GM23248 (cell line): ENCODE measurements around the gene TSC22D1. TPM values are rescaled to one million over a fixed set of nuclear protein-coding genes. Genes with fewer than 3 reads are reported as not detected.

Source experiments
- DNase-seq: peaks from one replicate; pipeline ENCODE4 v3.0.0-alpha.2; 2015
- H2AFZ ChIP-seq: fragments of 200-600 bp; sonication (generic); 2 replicates; pipeline ENCODE4 v1.6.1; 2016; ENCODE audit warnings: antibody characterized with exemption
- H3F3A ChIP-seq: fragments of 200-600 bp; sonication (generic); 2 replicates; pipeline ENCODE4 v1.6.1; 2016; ENCODE audit warnings: mild to moderate bottlenecking, antibody characterized with exemption, mixed run types; ENCODE audit not compliant: insufficient read depth
- H3K27ac ChIP-seq: fragments of 200-600 bp; sonication (generic); 2 replicates; pipeline ENCODE4 v1.5.1; 2016; ENCODE audit warnings: mild to moderate bottlenecking
- H3K27me3 ChIP-seq: fragments of 200-600 bp; sonication (generic); replicated peaks from 2 replicates; pipeline ENCODE4 v1.6.1; 2016; ENCODE audit warnings: mild to moderate bottlenecking; ENCODE audit not compliant: insufficient read depth
- H3K36me3 ChIP-seq: fragments of 200-600 bp; sonication (generic); 2 replicates; pipeline ENCODE4 v1.6.1; 2016; ENCODE audit warnings: low read depth, mild to moderate bottlenecking
- H3K4me1 ChIP-seq: fragments of 200-600 bp; sonication (generic); 2 replicates; pipeline ENCODE4 v1.6.1; 2016; ENCODE audit warnings: mild to moderate bottlenecking; ENCODE audit not compliant: insufficient read depth
- H3K4me2 ChIP-seq: fragments of 200-600 bp; sonication (generic); one replicate; pipeline ENCODE4 v1.6.1; 2016; ENCODE audit warnings: mild to moderate bottlenecking; ENCODE audit not compliant: unreplicated experiment
- H3K4me3 ChIP-seq: fragments of 200-600 bp; sonication (generic); 2 replicates; pipeline ENCODE4 v1.5.1; 2016; ENCODE audit warnings: mild to moderate bottlenecking
- H3K79me2 ChIP-seq: fragments of 200-600 bp; sonication (generic); 2 replicates; pipeline ENCODE4 v1.6.1; 2016; ENCODE audit warnings: mild to moderate bottlenecking; ENCODE audit not compliant: insufficient read depth
- H3K9ac ChIP-seq: fragments of 200-600 bp; sonication (generic); 2 replicates; pipeline ENCODE4 v1.6.1; 2016; ENCODE audit warnings: mild to moderate bottlenecking
- H3K9me2 ChIP-seq: fragments of 200-600 bp; sonication (generic); 2 replicates; pipeline ENCODE4 v1.6.1; 2016; ENCODE audit warnings: mixed run types, mild to moderate bottlenecking, moderate library complexity; ENCODE audit not compliant: insufficient read depth
- H3K9me3 ChIP-seq: fragments of 200-600 bp; sonication (generic); one replicate; pipeline ENCODE4 v1.6.1; 2017; ENCODE audit warnings: low read depth
- H4K20me1 ChIP-seq: fragments of 200-600 bp; sonication (generic); 2 replicates; pipeline ENCODE4 v1.6.0; 2016; ENCODE audit not compliant: insufficient read depth
- EZH2 ChIP-seq: fragments of 200-600 bp; sonication (generic); IDR thresholded peaks from 2 replicates; pipeline ENCODE4 v1.6.1; 2018; ENCODE audit warnings: antibody characterized with exemption, mild to moderate bottlenecking; ENCODE audit not compliant: insufficient read depth, poor library complexity, severe bottlenecking
- EZH2phosphoT487 ChIP-seq: fragments of 200-600 bp; sonication (generic); IDR thresholded peaks from 2 replicates; pipeline ENCODE4 v1.6.1; 2018; ENCODE audit warnings: antibody characterized with exemption, moderate library complexity, mild to moderate bottlenecking, low read depth; ENCODE audit not compliant: insufficient read depth
- WGBS, 2 experiments: methylation state at CpG; one replicate each; pipeline ENCODE4 v1.1.6; 2015 to 2017; ENCODE audit warnings: low lambda C conversion rate in 2 of 2, low coverage in 1 of 2; ENCODE audit errors: missing lambda C conversion rate in 2 of 2; 5-methylcytosine and 5-hydroxymethylcytosine counted together
- in situ Hi-C: fragments of 300-500 bp; cut with MboI; formaldehyde crosslinking; loops from 2 replicates; pipeline ENCODE4 v1.15.0; 2020
- polyA plus RNA-seq: library from polyadenylated mRNA; unstranded; fragments of >200 nt; fragmentation: Nextera tagmentation; extraction: Ambion mirVana; gene quantifications from 2 replicates; pipeline ENCODE4 v1.2.1, GENCODE V29; 2016
- total RNA-seq: library from RNA; depleted of rRNA; stranded (reverse); fragments of >200 nt; shearing (Covaris generic); gene quantifications from 2 replicates; pipeline ENCODE4 v1.2.3, GENCODE V29; 2014

TSC22D1 gene
- total and polyA plus RNA-seq, 2 experiments from 2014 or later: 31.3 to 60.6 TPM

DNA sequence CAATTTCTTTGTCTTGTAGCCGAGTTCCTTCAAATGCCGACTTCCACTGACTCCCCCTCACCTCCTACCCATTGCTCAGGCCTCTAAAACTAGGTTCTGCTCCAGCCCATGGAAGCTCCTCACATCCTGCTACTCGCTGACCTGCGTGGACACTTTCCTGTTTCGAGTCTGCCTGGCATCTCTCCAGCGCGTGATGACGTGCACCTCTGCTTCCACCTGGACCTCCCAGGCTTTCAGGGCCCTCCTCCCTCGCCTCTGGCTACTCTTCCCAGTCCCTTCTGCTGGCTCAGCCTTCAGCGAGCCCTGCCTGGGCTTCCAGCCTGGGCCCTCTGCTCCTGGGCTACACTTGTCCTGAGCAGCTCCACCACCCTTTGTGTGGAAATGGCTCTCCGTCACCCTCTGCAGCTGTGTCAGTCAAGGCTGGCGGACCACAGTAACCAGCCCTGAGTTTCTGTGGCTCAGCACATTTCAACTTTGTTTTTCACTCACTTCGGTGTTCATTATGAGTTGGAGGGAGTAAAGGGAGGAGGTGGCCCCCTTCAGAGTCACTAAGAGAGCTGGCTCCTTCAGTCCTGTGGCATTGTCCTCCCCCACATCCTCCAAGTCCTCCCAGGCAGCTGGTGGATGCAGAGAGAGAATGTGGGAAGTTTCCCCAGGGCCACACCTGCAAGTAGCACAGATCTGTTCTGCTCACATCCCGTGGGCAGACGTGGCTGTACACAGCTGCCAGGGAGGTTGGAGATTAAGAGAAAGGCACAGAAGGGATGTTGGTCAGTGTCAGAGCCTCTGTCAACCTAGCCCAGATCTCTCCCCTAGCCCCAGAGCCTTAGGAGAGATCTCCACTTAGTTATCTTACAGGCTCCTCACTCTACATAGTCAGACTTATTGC lies 153.1 kb downstream of the TSC22D1 start:
- Histone ChIP-seq H3K4me1 (no peaks in the 10 kb centered on the region), H3K9ac (no peak overlapping the region), H3F3A (peaks cover 5% of the 10 kb centered on the region; the same call in 1 of the 2 replicates), H3K4me3 (no peak overlapping the region), H3K9me2 (no peaks in the 10 kb centered on the region), H4K20me1 (no peaks in the 10 kb centered on the region), H3K9me3 (no peaks in the 10 kb centered on the region), H2AFZ (no peak overlapping the region), H3K79me2 (no peaks in the 10 kb centered on the region), H3K36me3 (0 out of 2 replicates have a peak, but pooled peaks cover 4% of the 10 kb centered on the region), H3K4me2 (no peak overlapping the region), H3K27me3 (0 out of 2 replicates have a peak, but pooled peaks cover 3% of the 10 kb centered on the region), H3K27ac (no peak overlapping the region)
- in situ Hi-C loops: no loop called here
- 63 to 67% methylated on average over 15 of the region's 15 CpGs for WGBS, 2 experiments
- no peak for DNase-seq
- TF ChIP-seq EZH2 (no peak), EZH2phosphoT487 (no peak)

GRCh38 chr13:44421853-44422525 lies 154.1 kb downstream of the TSC22D1 start:
- in situ Hi-C loops: no loop called here
- no peaks in the 10 kb centered on the region for H3K9me3 ChIP-seq
- H3K79me2 ChIP-seq: no peaks in the 10 kb centered on the region
- H2AFZ ChIP-seq: no peak overlapping the region
- 0 out of 2 replicates have a peak, but pooled peaks cover 3% of the 10 kb centered on the region for H3K27me3 ChIP-seq
- no peak overlapping the region for H3K4me3 ChIP-seq
- H4K20me1 ChIP-seq: no peaks in the 10 kb centered on the region
- no peak overlapping the region for H3K9ac ChIP-seq
- no peaks in the 10 kb centered on the region for H3F3A ChIP-seq
- H3K27ac ChIP-seq: no peak overlapping the region
- no peak for DNase-seq
- no peaks in the 10 kb centered on the region for H3K9me2 ChIP-seq
- H3K4me2 ChIP-seq: no peak overlapping the region
- 59 to 62% methylated on average over 2 of the region's 2 CpGs for WGBS, 2 experiments
- TF ChIP-seq EZH2 (no peak), EZH2phosphoT487 (no peak)
- no peaks in the 10 kb centered on the region for H3K4me1 ChIP-seq
- 0 out of 2 replicates have a peak, but pooled peaks cover under 1% of the 10 kb centered on the region for H3K36me3 ChIP-seq

- no peaks in the 10 kb centered on the region for H3K36me3 ChIP-seq
- no peak overlapping the region for H3K4me3 ChIP-seq
- in situ Hi-C loops: no loop called here
- no peaks in the 10 kb centered on the region for H4K20me1 ChIP-seq
- WGBS, 2 experiments: 35 to 43% methylated on average over 14 to 15 of the region's 15 CpGs
- no peak for TF ChIP-seq EZH2
- TF ChIP-seq EZH2phosphoT487: no peak
- no peak overlapping the region for H3K27ac ChIP-seq
- 0 out of 2 replicates have a peak, but pooled peaks cover 3% of the 10 kb centered on the region for H3K27me3 ChIP-seq
- no peaks in the 10 kb centered on the region for H3K9me3 ChIP-seq
- DNase-seq: no peak
- no peak overlapping the region for H3K9ac ChIP-seq
- H3K79me2 ChIP-seq: no peaks in the 10 kb centered on the region
- no peaks in the 10 kb centered on the region for H3K4me1 ChIP-seq
- no peaks in the 10 kb centered on the region for H3F3A ChIP-seq
- no peaks in the 10 kb centered on the region for H3K9me2 ChIP-seq
- no peak overlapping the region for H3K4me2 ChIP-seq
- H2AFZ ChIP-seq: no peak overlapping the region
These were observed 155.5 kb downstream of the TSC22D1 start for GRCh38 chr13:44420376-44421220.

DNA sequence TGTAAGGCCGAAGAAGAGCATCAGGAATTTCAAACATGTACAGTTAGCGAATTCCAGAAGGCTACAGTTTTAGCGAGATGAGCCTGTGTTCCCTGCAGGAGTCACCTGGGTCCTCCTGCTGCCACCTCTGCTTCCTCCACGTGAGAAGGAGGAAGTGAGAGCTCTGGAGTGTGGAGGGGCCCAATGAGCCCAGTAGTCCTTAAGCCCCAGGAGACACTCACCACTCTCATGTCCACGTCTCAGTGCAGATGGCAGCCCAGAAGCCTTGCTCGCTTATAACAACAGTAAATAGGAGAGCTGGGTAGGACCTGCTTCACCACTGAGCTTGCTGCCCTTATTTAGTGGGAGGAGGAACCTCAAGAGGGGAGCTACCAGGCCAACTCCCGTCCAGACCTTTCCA lies 158.3 kb downstream of the TSC22D1 start:
- TF ChIP-seq EZH2 (no peak), EZH2phosphoT487 (no peak)
- no peaks in the 10 kb centered on the region for H3K9me3 ChIP-seq
- no peak for DNase-seq

More for the DNA sequence above, 158.3 kb downstream of the TSC22D1 start:
- 81% methylated on average over 7 of the region's 7 CpGs for WGBS, 2 experiments
- no peaks in the 10 kb centered on the region; the same call in 1 of the 2 replicates for H3K27me3 ChIP-seq
- no peaks in the 10 kb centered on the region for H3F3A ChIP-seq
- in situ Hi-C loops: no loop called here
- H3K4me1 ChIP-seq: no peaks in the 10 kb centered on the region
- H3K4me2 ChIP-seq: no peak overlapping the region
- no peak overlapping the region for H3K9ac ChIP-seq
- no peak overlapping the region for H3K4me3 ChIP-seq
- no peaks in the 10 kb centered on the region for H3K36me3 ChIP-seq
- no peaks in the 10 kb centered on the region for H4K20me1 ChIP-seq
- H3K27ac ChIP-seq: no peak overlapping the region
- H3K9me2 ChIP-seq: no peaks in the 10 kb centered on the region
- no peak overlapping the region for H2AFZ ChIP-seq
- H3K79me2 ChIP-seq: no peaks in the 10 kb centered on the region
